ENCODE results near the gene MAD1L1. TPM values are rescaled to one million over a fixed set of nuclear protein-coding genes. Genes with fewer than 3 reads are reported as not detected.

MAD1L1 gene
- total RNA-seq, 1 experiment from 2014 or later, result 43.8 TPM

DNA sequence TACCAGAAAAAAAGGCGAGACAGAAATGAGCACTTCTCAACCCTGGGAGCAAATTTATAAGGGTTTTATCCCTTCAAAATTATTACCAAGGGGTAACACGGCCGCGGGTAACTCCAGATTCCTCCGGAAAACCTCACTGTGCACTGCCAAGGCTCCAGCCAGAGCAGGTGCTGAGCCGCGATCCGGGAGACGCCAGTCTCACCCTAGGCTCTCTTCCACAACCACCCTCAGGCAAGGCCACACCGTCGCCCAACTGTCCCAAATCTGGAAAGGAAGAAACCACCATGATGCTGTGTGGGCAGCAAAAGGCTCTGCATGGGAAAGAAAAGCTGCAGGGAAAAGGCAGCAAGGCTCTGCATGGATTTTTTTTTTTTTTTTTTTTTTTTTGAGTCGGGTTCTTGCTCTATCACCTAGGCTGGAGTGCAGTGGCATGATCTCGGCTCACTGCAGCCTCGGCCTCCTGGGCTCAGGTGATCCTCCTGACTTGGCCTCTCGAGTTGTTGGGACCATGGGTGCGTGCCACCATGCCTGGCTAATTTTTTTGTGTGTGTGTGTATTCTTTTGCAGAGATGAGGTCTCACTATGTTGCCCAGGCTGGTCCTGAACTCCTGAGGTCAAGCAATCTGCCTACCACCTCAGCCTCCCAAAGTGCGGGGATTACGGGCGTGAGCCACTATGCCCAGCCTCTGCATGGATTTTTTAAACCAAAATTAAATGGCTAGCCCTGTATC, 39.0 kb downstream of the MAD1L1 start:
- no peak for TF ChIP-seq IRF2 (CRISPR knock-in tag; IDR thresholded peaks at IDR 0.05; ENCODE audit: borderline replicate concordance, low read depth)
- Mint-ChIP-seq H3K36me3 (peaks cover 52% of the 10 kb centered on the region), H3K4me3 (no peak overlapping the region), H3K27ac (no peak overlapping the region), H3K9me3 (peaks cover 28% of the 10 kb centered on the region), H3K27me3 (ENCODE audit: low read depth) (no peaks in the 10 kb centered on the region), H3K4me1 (no peaks in the 10 kb centered on the region)
- CTCF ChIA-PET, result interaction anchor here (1.1 to 1.8 kb wide), 6 partner anchors 14 to 310 kb away, joined by 3 to 6 read pairs (median 4); no protein-coding TSS in a partner anchor
- POLR2A ChIA-PET, result no interaction called here
- no peak for DNase-seq (ENCODE audit: low spot score)
- no peak for ATAC-seq

DNA sequence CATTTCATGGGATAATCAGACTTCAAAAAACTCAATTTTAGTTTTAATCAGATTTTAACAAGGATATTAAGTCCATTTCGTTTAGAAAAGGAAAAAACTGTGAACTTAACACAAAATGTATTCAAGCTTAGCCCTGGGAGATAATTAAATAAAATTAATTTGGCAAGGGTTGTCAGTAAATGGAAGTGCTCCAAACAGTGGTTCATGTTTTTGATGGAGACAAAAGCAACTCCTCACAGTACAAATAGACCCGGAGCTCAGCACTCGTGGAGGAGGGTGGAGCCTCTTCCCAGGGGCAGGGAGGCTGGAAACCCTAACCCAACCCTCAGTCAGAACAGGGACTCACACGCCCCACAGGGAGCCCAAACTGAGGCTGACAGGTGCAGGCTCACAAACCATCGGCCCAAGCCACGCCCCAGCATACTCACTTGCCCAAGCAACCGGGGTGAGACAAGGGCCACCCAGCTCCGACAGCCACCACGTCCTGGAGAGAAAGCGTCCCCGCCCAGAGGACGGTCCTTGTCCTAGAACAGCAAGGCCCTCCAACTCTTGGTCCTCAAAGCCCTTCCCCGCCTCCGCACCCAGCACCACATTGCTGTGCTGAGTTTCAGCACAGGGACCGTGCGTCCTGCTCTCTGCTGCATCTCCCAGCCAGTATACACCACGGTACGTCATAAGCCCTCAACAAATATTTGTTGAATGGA, 39.8 kb downstream of the MAD1L1 start:
- Mint-ChIP-seq H3K27me3 (ENCODE audit: low read depth) (no peaks in the 10 kb centered on the region), H3K4me1 (no peaks in the 10 kb centered on the region), H3K4me3 (no peak overlapping the region), H3K36me3 (peaks cover 59% of the 10 kb centered on the region), H3K9me3 (peaks cover 35% of the 10 kb centered on the region), H3K27ac (no peak overlapping the region)
- ChIA-PET POLR2A (no interaction called here), CTCF (no interaction called here)
- peak; percentile 46 for ATAC-seq
- no peak for DNase-seq (ENCODE audit: low spot score)
- TF ChIP-seq, protein P1, sequence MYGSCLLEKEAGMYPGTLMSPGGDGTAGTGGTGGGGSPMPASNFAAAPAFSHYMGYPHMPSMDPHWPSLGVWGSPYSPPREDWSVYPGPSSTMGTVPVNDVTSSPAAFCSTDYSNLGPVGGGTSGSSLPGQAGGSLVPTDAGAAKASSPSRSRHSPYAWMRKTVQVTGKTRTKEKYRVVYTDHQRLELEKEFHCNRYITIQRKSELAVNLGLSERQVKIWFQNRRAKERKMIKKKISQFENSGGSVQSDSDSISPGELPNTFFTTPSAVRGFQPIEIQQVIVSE (CRISPR knock-in tag; IDR thresholded peaks at IDR 0.05; ENCODE audit: borderline replicate concordance), result no peak
- TF ChIP-seq, protein P2, sequence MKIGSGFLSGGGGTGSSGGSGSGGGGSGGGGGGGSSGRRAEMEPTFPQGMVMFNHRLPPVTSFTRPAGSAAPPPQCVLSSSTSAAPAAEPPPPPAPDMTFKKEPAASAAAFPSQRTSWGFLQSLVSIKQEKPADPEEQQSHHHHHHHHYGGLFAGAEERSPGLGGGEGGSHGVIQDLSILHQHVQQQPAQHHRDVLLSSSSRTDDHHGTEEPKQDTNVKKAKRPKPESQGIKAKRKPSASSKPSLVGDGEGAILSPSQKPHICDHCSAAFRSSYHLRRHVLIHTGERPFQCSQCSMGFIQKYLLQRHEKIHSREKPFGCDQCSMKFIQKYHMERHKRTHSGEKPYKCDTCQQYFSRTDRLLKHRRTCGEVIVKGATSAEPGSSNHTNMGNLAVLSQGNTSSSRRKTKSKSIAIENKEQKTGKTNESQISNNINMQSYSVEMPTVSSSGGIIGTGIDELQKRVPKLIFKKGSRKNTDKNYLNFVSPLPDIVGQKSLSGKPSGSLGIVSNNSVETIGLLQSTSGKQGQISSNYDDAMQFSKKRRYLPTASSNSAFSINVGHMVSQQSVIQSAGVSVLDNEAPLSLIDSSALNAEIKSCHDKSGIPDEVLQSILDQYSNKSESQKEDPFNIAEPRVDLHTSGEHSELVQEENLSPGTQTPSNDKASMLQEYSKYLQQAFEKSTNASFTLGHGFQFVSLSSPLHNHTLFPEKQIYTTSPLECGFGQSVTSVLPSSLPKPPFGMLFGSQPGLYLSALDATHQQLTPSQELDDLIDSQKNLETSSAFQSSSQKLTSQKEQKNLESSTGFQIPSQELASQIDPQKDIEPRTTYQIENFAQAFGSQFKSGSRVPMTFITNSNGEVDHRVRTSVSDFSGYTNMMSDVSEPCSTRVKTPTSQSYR (CRISPR knock-in tag; IDR thresholded peaks at IDR 0.05), result no peak
- TF ChIP-seq CREM (CRISPR knock-in tag; IDR thresholded peaks at IDR 0.05) (no peak), GRHL2 (CRISPR knock-in tag; IDR thresholded peaks at IDR 0.05; ENCODE audit: insufficient replicate concordance, severe bottlenecking) (no peak), SMAD4 (CRISPR knock-in tag; IDR thresholded peaks at IDR 0.05) (no peak), JAZF1 (CRISPR knock-in tag; IDR thresholded peaks at IDR 0.05) (no peak), ZNF121 (CRISPR knock-in tag; IDR thresholded peaks at IDR 0.05) (no peak), ZNF263 (CRISPR knock-in tag; IDR thresholded peaks at IDR 0.05; ENCODE audit: low read depth) (no peak), SOX15 (CRISPR knock-in tag; IDR thresholded peaks at IDR 0.05) (no peak)
- TF ChIP-seq, protein P3, sequence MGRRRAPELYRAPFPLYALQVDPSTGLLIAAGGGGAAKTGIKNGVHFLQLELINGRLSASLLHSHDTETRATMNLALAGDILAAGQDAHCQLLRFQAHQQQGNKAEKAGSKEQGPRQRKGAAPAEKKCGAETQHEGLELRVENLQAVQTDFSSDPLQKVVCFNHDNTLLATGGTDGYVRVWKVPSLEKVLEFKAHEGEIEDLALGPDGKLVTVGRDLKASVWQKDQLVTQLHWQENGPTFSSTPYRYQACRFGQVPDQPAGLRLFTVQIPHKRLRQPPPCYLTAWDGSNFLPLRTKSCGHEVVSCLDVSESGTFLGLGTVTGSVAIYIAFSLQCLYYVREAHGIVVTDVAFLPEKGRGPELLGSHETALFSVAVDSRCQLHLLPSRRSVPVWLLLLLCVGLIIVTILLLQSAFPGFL (CRISPR knock-in tag; IDR thresholded peaks at IDR 0.05; ENCODE audit: borderline replicate concordance), result no peak
- TF ChIP-seq, protein P4, sequence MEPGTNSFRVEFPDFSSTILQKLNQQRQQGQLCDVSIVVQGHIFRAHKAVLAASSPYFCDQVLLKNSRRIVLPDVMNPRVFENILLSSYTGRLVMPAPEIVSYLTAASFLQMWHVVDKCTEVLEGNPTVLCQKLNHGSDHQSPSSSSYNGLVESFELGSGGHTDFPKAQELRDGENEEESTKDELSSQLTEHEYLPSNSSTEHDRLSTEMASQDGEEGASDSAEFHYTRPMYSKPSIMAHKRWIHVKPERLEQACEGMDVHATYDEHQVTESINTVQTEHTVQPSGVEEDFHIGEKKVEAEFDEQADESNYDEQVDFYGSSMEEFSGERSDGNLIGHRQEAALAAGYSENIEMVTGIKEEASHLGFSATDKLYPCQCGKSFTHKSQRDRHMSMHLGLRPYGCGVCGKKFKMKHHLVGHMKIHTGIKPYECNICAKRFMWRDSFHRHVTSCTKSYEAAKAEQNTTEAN (CRISPR knock-in tag; IDR thresholded peaks at IDR 0.05), result no peak
- TF ChIP-seq, protein P5, sequence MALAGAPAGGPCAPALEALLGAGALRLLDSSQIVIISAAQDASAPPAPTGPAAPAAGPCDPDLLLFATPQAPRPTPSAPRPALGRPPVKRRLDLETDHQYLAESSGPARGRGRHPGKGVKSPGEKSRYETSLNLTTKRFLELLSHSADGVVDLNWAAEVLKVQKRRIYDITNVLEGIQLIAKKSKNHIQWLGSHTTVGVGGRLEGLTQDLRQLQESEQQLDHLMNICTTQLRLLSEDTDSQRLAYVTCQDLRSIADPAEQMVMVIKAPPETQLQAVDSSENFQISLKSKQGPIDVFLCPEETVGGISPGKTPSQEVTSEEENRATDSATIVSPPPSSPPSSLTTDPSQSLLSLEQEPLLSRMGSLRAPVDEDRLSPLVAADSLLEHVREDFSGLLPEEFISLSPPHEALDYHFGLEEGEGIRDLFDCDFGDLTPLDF (CRISPR knock-in tag; IDR thresholded peaks at IDR 0.05), result no peak
- TF ChIP-seq, protein P6, sequence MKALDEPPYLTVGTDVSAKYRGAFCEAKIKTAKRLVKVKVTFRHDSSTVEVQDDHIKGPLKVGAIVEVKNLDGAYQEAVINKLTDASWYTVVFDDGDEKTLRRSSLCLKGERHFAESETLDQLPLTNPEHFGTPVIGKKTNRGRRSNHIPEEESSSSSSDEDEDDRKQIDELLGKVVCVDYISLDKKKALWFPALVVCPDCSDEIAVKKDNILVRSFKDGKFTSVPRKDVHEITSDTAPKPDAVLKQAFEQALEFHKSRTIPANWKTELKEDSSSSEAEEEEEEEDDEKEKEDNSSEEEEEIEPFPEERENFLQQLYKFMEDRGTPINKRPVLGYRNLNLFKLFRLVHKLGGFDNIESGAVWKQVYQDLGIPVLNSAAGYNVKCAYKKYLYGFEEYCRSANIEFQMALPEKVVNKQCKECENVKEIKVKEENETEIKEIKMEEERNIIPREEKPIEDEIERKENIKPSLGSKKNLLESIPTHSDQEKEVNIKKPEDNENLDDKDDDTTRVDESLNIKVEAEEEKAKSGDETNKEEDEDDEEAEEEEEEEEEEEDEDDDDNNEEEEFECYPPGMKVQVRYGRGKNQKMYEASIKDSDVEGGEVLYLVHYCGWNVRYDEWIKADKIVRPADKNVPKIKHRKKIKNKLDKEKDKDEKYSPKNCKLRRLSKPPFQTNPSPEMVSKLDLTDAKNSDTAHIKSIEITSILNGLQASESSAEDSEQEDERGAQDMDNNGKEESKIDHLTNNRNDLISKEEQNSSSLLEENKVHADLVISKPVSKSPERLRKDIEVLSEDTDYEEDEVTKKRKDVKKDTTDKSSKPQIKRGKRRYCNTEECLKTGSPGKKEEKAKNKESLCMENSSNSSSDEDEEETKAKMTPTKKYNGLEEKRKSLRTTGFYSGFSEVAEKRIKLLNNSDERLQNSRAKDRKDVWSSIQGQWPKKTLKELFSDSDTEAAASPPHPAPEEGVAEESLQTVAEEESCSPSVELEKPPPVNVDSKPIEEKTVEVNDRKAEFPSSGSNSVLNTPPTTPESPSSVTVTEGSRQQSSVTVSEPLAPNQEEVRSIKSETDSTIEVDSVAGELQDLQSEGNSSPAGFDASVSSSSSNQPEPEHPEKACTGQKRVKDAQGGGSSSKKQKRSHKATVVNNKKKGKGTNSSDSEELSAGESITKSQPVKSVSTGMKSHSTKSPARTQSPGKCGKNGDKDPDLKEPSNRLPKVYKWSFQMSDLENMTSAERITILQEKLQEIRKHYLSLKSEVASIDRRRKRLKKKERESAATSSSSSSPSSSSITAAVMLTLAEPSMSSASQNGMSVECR (CRISPR knock-in tag; IDR thresholded peaks at IDR 0.05; ENCODE audit: borderline replicate concordance), result no peak
- TF ChIP-seq, protein P7, sequence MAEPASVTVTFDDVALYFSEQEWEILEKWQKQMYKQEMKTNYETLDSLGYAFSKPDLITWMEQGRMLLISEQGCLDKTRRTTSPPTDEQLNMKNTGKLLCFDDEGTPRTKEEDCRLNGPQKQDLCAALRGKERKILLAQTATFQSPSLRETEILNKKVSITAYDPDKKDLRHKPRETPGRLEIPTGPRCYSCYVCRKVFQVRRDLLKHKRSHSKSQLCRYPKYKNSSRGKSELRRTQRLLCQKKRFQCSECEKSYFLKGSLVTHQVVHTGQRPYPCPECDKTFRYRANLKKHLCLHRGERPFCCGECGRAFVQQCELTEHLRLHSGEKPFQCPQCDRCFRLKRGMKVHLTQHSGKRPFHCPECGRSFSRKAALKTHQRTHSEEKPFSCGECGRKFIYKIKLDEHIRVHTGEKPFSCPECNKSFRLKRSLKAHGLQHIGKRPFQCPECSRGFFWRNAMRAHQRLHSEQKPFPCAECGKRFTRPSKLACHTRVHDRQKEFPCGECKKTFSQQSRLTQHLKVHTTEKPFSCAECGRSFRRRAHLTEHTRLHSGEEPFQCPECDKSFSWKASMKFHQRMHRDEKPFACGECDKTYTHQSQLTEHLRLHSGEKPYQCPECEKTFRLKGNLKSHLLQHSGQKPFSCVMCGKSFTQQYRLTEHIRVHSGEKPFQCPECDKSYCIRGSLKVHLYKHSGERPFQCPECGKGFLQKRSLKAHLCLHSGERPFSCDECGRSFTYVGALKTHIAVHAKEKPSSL (CRISPR knock-in tag; conservative IDR thresholded peaks at IDR 0.05), result no peak
- TF ChIP-seq, protein P8, sequence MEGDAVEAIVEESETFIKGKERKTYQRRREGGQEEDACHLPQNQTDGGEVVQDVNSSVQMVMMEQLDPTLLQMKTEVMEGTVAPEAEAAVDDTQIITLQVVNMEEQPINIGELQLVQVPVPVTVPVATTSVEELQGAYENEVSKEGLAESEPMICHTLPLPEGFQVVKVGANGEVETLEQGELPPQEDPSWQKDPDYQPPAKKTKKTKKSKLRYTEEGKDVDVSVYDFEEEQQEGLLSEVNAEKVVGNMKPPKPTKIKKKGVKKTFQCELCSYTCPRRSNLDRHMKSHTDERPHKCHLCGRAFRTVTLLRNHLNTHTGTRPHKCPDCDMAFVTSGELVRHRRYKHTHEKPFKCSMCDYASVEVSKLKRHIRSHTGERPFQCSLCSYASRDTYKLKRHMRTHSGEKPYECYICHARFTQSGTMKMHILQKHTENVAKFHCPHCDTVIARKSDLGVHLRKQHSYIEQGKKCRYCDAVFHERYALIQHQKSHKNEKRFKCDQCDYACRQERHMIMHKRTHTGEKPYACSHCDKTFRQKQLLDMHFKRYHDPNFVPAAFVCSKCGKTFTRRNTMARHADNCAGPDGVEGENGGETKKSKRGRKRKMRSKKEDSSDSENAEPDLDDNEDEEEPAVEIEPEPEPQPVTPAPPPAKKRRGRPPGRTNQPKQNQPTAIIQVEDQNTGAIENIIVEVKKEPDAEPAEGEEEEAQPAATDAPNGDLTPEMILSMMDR (IDR thresholded peaks at IDR 0.05), result no peak
